SKM-1 treated with dmso at 0.1 percent for 144 hours (cell line): ENCODE data around the gene RNF4.

Experiments
- DNase-seq: peaks from one replicate; lab custom pipeline; 2025; ENCODE audit not compliant: unreplicated experiment; lab: John Stamatoyannopoulos, UW

Gene RNF4

GRCh38 chr4:2468456-2469191 is at the start of gene RNF4:
TSS of gene RNF4 (plus strand) at chr4:2469106. CDS start at chr4:2490494, 21,388 bp downstream.
- DNase-seq: peak; percentile 100

- no peak for DNase-seq
These were observed 49.1 kb upstream of the RNF4 start for GRCh38 chr4:2419814-2420213.

GRCh38 chr4:2421928-2422327 is 47.0 kb upstream of the RNF4 start:
- no peak for DNase-seq

GRCh38 chr4:2423066-2423465 is 45.8 kb upstream of the RNF4 start:
- DNase-seq: no peak

- no peak for DNase-seq
These were observed 45.2 kb upstream of the RNF4 start for GRCh38 chr4:2423695-2424094.

GRCh38 chr4:2424581-2424980 is 44.3 kb upstream of the RNF4 start:
- DNase-seq: no peak

GRCh38 chr4:2425386-2426068 is 43.4 kb upstream of the RNF4 start:
- no peak for DNase-seq

GRCh38 chr4:2426069-2426397 is 42.9 kb upstream of the RNF4 start:
- DNase-seq: no peak

GRCh38 chr4:2426711-2427275 is 42.1 kb upstream of the RNF4 start:
- no peak for DNase-seq

- DNase-seq: no peak
These were observed 41.2 kb upstream of the RNF4 start for GRCh38 chr4:2427383-2428334.

GRCh38 chr4:2428496-2429213 is 40.3 kb upstream of the RNF4 start:
- DNase-seq: no peak

- peak; percentile 17 for DNase-seq
These were observed 38.8 kb upstream of the RNF4 start for GRCh38 chr4:2429945-2430757.

GRCh38 chr4:2432004-2432403 is 36.9 kb upstream of the RNF4 start:
- no peak for DNase-seq

- DNase-seq: no peak
These were observed 35.8 kb upstream of the RNF4 start for GRCh38 chr4:2432991-2433530.

GRCh38 chr4:2433609-2434350 is 35.1 kb upstream of the RNF4 start:
- DNase-seq: no peak

GRCh38 chr4:2434420-2434819 is 34.5 kb upstream of the RNF4 start:
- no peak for DNase-seq

GRCh38 chr4:2436301-2436700 is 32.6 kb upstream of the RNF4 start:
- no peak for DNase-seq

- no peak for DNase-seq
These were observed 32.0 kb upstream of the RNF4 start for GRCh38 chr4:2436761-2437474.
